Erythroblast (primary cell): Measurements from ENCODE around the gene CHD5.

Experiments used
- DNase-seq, 2 experiments: peaks; one replicate each; lab custom pipeline; 2025; lab: John Stamatoyannopoulos, UW
- GATA1 ChIP-seq: IDR thresholded peaks from 2 replicates; pipeline ENCODE4 v1.6.1; 2011; ENCODE audit warnings: low read depth, mild to moderate bottlenecking, control low read depth, low read length, moderate library complexity
- POLR2A ChIP-seq: IDR thresholded peaks from 2 replicates; pipeline ENCODE4 v1.6.1; 2011; ENCODE audit warnings: mild to moderate bottlenecking, low read length

Gene CHD5

GRCh38 chr1:6134206-6134605 lies 45.9 kb downstream of the CHD5 start:
- TF ChIP-seq GATA1, result no peak
- TF ChIP-seq POLR2A, result no peak

GRCh38 chr1:6133146-6133895 lies 46.8 kb downstream of the CHD5 start:
- TF ChIP-seq POLR2A (no peak), GATA1 (no peak)
- no peak for DNase-seq

More at GRCh38 chr1:6134206-6134605, 45.9 kb downstream of the CHD5 start:
- no peak for DNase-seq

GRCh38 chr1:6131561-6131960 lies 48.6 kb downstream of the CHD5 start:
- no peak for DNase-seq
- TF ChIP-seq POLR2A (no peak), GATA1 (no peak)

GRCh38 chr1:6130596-6130995 lies 49.5 kb downstream of the CHD5 start:
- no peak for TF ChIP-seq POLR2A
- no peak for TF ChIP-seq GATA1
- no peak for DNase-seq

GRCh38 chr1:6130036-6130435 lies 50.1 kb downstream of the CHD5 start:
- DNase-seq, result no peak
- TF ChIP-seq GATA1, result no peak
- no peak for TF ChIP-seq POLR2A

- peak in 1 of 2 experiments; percentile 8 for DNase-seq
- no peak for TF ChIP-seq GATA1
- no peak for TF ChIP-seq POLR2A
Measured at GRCh38 chr1:6129313-6129712, 50.8 kb downstream of the CHD5 start.

GRCh38 chr1:6128276-6129081 lies 51.6 kb downstream of the CHD5 start:
- TF ChIP-seq GATA1, result no peak
- no peak for TF ChIP-seq POLR2A
- DNase-seq, result no peak

- peak; percentile 85 to 91 for DNase-seq
- TF ChIP-seq POLR2A, result no peak
- TF ChIP-seq GATA1, result no peak
Measured at GRCh38 chr1:6127587-6128163, 52.4 kb downstream of the CHD5 start.

GRCh38 chr1:6126521-6127067 lies 53.5 kb downstream of the CHD5 start:
- DNase-seq, result no peak
- TF ChIP-seq POLR2A (no peak), GATA1 (no peak)

- no peak for TF ChIP-seq GATA1
- no peak for TF ChIP-seq POLR2A
- no peak for DNase-seq
Measured at GRCh38 chr1:6126028-6126427, 54.1 kb downstream of the CHD5 start.

- no peak for DNase-seq
- no peak for TF ChIP-seq POLR2A
Measured at GRCh38 chr1:6125366-6125765, 54.8 kb downstream of the CHD5 start.

- no peak for DNase-seq
- no peak for TF ChIP-seq POLR2A
- TF ChIP-seq GATA1, result no peak
Measured at GRCh38 chr1:6124746-6125365, 55.3 kb downstream of the CHD5 start.

GRCh38 chr1:6124341-6124740 lies 55.8 kb downstream of the CHD5 start:
- no peak for TF ChIP-seq POLR2A
- no peak for TF ChIP-seq GATA1
- DNase-seq, result no peak

GRCh38 chr1:6123816-6124215 lies 56.3 kb downstream of the CHD5 start:
- no peak for DNase-seq
- TF ChIP-seq GATA1 (no peak), POLR2A (no peak)

GRCh38 chr1:6123083-6123482 lies 57.0 kb downstream of the CHD5 start:
- TF ChIP-seq POLR2A, result no peak
- no peak for TF ChIP-seq GATA1

More at GRCh38 chr1:6123083-6123482, 57.0 kb downstream of the CHD5 start:
- DNase-seq, result peak in 1 of 2 experiments; percentile 4
